Stimulated activated CD8-positive, alpha-beta memory T cell treated with anti-CD3 and anti-CD28 coated beads, Interleukin-4, amount 100 ng/mL, for 4 hours (primary cell): ENCODE measurements around the gene CYP26A1.

Experiments used
- DNase-seq, 2 donors: peaks; one replicate each; pipeline ENCODE4 v3.0.0-alpha.2; 2020; ENCODE audit warnings: low read depth in 2 of 2, low spot score in 1 of 2

CYP26A1 gene

GRCh38 chr10:93064874-93065660, 8.6 kb upstream of the CYP26A1 start:
- no peak for DNase-seq

DNA sequence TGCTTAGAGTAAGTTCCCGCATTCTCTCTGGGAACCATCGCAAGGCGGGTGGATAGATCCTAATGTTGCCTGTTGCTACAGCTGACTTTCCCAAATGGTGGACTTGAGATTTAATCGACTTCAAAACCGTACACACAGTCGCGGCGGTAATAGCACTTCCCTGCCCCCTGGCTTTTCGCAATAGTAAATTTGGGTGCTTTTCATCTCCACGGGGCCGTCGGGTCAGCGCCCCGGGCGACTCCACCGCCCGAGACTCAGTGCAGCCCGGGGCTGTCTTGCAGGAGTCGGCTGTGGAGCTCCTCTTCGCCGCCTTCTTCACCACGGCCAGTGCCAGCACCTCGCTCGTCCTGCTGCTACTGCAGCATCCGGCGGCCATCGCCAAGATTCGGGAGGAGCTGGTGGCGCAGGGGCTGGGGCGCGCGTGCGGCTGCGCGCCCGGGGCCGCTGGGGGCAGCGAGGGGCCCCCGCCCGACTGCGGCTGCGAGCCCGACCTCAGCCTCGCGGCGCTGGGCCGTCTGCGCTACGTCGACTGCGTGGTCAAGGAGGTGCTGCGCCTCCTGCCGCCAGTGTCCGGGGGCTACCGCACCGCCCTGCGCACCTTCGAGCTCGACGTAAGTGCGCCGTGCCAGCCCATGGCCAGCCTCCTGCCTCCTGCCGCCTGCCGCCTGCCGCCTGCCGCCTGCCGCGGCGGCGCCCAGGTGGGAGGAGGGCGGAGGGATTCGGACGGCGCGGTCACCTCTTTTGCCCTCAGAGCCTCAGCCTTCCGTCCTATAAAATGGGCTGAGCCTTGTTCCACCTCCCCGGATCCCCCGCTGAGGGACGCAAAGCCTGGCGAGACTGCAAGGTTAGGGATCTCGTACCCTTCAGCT, 7.8 kb upstream of the CYP26A1 start:
- no peak for DNase-seq

GRCh38 chr10:93066544-93066913, 7.2 kb upstream of the CYP26A1 start:
- DNase-seq, result no peak

DNA sequence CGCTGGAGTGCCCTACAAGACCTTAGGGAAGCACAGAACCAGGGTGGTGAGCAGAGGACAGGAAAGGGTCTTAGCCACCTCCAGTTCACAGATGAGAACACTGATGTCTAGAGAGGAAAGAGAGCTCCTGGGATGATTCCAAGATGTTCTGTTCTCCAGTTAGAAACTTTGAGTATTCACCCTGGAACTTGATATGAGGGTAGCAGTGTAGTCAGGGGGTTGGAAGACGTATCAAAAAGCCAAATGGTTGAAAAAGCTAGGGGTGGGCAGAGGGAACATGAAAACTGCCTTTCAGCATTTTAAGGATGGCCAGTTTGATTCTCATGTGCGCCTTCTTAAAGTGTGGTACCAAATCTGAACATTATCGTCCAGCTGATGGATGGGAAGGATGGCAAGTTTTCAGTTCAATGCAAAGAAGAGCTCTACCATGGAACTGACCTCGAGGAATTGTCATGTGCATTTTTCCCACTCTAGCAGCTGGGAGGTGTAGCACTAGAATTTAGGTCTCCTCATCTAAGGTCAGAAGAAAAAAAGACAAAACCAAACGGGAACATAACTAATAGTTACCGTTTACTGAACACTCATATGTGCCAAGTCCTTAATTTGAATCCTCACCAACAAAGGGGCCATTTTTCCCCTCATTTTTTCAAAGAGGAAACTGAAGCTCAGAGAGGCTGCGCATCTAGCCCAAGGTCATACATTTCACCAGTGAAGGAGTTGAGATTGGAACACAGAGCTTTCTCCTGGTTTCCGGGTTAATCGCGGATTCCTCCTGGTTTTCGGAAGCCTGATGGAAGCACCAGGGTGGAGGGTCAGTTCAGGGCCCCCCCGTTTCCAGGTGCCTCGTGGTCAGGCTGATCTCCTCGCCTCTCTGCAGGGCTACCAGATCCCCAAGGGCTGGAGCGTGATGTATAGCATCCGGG, 6.0 kb upstream of the CYP26A1 start:
- no peak for DNase-seq

- no peak for DNase-seq
These were observed 5.1 kb upstream of the CYP26A1 start for GRCh38 chr10:93068411-93069244.

GRCh38 chr10:93069245-93069561, 4.5 kb upstream of the CYP26A1 start:
- no peak for DNase-seq

- DNase-seq, result no peak
These were observed 3.1 kb upstream of the CYP26A1 start for GRCh38 chr10:93070378-93071176.

- no peak for DNase-seq
These were observed 2.6 kb upstream of the CYP26A1 start for GRCh38 chr10:93071177-93071472.

- no peak for DNase-seq
These were observed 1.9 kb upstream of the CYP26A1 start for GRCh38 chr10:93071674-93072224.

DNA sequence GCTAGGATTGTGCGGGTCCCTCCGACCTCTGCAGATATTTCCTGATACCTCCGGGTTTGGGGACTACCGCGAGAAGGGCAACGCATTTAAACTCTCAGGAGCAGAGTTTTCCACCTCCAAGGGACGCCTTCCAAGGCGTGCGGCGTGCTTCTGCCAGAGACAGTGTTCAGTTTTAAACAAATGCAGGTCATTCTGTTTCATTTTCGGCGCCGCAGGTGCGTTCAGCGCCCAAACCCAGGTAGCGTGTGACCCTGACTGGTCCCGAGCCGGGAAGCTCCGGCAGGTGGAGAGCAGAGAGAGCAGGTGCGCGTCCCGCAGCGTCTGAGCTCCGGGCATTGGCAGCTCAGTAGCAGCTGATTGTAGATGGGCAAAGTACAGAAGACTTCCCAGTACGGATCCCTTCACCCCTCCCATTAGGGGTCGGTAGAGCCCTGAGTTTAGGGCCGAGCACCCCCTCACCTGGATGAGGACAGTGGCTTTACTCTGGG, 1.4 kb upstream of the CYP26A1 start:
- no peak for DNase-seq

GRCh38 chr10:93072713-93073538, 767 bp upstream of the CYP26A1 start:
- no peak for DNase-seq

- no peak for DNase-seq
These were observed 479 bp downstream of the CYP26A1 start for GRCh38 chr10:93074147-93074596.

DNA sequence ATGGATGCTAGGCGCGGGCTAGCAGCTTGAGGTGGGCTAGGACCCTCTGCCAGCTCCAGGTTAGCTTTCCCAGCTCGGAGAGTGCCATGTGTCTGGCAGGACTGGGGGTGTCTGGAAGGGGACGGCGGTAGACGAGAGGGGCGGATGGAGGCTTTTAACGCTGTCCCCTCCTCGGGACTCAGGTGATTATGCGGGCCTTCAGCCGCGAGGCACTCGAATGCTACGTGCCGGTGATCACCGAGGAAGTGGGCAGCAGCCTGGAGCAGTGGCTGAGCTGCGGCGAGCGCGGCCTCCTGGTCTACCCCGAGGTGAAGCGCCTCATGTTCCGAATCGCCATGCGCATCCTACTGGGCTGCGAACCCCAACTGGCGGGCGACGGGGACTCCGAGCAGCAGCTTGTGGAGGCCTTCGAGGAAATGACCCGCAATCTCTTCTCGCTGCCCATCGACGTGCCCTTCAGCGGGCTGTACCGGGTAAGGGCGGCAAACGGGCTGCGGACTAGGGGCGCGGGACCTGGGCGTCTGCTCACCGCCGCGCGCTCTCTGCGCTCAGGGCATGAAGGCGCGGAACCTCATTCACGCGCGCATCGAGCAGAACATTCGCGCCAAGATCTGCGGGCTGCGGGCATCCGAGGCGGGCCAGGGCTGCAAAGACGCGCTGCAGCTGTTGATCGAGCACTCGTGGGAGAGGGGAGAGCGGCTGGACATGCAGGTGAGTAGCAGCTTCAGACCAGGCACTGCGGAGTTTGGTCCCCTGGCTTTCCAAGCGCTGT, 1.1 kb downstream of the CYP26A1 start:
- DNase-seq, result no peak

DNA sequence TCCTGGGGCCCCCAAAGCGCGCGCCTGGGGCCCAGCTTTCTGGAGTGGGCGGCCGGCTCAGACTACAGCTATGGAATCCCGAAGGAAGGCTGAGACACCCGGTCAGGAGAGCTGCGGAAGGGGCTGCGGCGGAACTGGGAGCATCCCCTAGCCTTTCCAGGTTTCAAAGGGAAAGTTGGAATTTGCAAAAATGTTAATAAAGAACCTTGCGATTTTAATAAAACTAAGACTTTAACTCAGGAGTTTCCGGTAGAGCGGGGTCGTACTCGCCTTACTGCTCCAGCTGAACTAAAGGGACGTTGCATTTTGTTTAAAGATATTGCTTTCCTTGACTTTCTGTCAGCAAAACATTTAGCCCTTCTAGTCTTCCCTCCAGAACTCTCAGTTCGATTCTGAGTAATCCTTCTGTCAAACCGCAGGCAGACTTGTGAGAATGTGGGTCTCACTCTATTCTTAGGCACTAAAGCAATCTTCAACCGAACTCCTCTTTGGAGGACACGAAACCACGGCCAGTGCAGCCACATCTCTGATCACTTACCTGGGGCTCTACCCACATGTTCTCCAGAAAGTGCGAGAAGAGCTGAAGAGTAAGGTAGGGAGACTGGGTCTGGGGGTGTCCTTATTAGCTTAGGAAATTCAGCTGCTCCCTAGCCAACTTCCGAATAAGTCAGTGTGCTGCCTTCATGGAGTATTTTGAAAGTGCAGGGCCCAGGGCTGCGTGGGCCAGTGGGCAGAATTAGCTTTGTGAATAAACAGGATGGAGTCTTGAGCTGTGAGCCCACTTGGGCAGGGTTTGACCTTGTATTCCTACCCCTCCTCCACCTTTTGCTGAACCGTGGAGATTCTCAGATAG, 1.9 kb downstream of the CYP26A1 start:
- no peak for DNase-seq

GRCh38 chr10:93076871-93077270, 3.2 kb downstream of the CYP26A1 start:
- DNase-seq, result no peak

GRCh38 chr10:93077860-93078337, 4.2 kb downstream of the CYP26A1 start:
- DNase-seq, result no peak
